ENCODE data around the gene VOPP1.

VOPP1 gene

DNA sequence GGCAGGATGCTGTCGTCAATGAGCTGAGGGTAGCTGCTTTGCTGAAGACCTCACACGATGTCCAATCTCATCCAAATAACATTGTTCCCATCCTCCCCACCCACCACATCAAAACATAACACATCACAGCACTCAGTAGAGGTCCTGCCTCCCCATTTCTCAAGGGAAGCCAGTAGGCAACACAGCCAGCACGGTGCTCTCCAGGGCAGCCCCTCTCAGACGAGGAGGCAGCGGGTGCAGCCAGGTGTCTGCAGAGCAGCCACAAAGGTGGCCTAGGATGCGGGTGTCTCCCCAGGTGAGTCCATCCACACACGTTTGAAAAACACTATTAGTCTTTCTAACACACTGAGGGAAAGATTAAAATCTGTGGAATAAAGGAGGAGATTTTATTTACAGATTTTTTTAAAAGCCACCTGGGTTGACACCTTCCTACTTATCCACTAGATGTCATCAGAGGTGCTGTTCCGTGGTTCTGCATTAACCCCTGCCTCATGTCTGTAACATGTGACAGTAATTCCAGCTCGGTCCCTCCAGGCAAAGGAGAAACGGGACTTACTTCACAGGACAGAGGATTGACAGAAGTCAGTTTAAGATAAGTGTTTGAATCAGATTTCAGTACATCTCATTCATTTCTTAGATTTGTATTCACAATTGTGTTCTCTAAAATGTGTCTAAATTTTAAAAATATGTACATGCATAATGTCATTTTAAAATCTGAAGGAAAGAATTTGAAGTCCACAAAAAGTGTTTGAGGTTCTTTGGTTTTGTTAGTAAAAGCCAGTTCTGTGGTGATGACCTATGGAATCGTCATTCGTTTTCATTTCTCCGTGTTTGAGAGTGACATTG lies 139.1 kb downstream of the VOPP1 start:
- DNase-seq (ENCODE audit: low read depth in 2 of 2) = no peak

DNA sequence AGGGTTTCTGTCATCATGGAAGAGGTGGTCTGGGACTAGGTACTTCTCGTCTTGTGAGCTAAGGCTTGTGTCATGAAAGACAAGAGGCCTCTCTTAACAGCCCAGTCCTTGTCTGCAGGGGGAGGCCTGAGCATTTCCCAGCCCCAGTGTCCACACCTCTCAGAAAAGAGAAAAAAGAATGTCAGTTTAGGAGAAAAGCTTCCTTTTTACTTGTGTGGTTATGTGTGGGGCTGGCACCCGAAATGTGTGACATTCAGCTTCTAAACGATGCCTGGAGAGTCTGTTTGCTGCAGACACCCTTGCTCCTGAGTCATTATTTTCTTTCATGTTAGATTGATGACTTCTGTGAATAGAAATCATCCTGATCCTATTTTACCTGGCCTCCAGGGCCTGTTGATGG lies 139.8 kb downstream of the VOPP1 start:
- no peak for DNase-seq (ENCODE audit: low read depth in 2 of 2)

DNA sequence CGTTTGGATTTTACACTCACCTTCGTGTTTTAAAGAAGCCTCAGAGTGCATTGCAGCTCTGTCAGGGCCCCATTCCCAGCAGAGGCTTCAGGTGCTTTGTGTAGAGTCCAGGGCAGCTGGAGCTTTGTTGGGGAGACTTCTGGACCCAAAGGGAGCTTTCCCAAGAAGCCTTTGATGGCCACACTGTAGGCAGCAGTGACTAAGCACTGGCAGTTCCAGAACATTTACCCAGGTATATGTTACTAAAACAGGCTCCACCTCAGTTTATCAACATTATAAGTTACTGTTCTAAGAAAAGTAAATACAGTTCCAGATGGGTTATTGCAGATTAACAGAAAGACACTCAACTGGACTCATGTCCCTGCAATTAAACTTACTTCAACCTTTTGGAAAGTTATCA lies 140.4 kb downstream of the VOPP1 start:
- no peak for DNase-seq (ENCODE audit: low read depth in 2 of 2)

DNA sequence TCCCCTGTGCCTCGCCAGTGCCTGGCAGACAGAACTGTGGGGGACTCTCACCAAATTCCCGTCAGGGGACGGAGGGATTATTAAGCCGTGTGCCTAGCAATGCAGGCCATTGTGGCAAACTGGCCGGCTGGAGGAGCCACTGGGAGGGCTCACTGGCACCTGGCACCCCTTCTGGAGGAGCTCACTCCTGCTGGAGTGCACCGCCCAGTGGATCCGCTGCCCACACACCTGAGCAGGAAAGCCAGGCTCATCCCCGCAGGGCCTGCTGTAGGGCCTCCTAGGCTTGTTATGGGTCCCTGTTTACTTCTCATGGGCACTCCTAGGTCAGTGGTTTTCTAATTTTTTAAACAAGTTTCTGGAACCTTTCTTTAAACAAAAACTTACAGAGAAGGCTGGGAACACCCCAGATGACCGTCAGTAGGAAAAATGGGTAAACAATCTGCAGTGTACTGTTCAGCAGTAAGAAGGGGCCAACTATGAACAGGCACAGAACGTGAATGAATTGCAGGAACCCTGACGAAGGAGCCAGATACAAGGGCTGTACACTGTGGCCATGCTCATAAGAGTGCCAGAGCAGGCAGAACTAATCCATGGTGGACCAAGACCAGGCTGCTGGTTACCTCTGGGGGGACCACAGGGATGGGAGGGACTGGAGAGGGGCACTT lies 142.3 kb downstream of the VOPP1 start:
- no peak for DNase-seq (ENCODE audit: low read depth in 2 of 2)

DNA sequence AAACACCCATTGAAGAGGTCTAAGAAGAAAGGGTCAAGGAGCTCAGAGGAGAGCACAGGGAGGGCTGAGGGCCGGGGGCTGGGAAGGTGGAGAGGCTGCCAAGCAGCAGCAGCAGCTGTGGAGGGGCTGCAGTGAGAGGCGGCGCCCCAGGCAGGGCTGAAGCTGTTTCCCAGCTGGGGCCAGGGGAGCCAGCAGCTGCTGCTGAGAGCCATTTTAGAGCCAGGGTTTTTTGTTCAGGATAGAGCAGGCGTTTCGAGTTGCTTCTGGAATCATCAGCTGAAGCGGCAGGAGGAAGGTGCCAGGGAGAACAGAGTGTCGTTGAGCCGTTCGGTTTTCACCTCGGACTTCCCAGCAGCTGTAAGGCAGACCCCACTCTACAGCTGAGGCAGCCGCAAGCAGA lies 144.5 kb downstream of the VOPP1 start:
- DNase-seq (ENCODE audit: low read depth in 2 of 2) = no peak

DNA sequence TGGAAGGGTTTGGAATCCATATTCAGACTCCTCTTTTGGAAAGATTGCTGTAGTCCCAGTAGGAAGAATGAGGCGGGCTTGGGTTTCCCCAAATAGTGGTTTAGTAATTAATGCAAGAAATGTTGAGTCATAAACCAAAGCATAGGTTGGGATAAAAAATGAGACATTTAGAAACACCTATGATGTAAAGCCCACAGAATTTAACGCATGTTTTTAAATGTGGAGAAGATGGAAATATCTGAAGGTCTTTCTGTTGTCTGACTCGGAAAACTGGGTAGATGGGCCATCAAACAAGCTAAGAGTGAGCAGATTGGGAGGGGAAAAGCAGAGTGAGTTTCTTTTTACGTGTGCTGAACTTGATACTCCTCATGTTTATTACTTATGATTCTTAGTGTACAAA lies 145.0 kb downstream of the VOPP1 start:
- no peak for DNase-seq (ENCODE audit: low read depth in 2 of 2)

DNA sequence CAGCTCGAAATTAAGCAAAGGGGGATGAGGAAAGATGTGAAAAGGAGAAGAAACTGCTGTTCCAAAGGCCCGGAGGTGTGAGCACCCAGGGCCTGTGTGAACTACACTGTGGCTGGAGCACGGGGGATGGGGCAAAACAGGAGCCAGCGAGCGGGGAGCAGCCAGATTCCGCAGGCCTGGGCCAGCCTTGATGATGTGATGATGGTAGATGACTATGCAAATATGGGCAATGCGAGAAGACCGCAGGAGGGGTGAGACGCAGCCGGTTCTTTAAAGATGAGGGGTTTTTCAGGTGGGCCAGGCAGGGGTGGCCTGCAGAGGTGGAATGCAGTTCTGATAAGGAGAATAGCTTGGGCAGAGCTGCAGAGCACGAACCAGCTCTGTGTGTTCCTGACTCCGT lies 145.6 kb downstream of the VOPP1 start:
- DNase-seq (ENCODE audit: low read depth in 2 of 2) = no peak

DNA sequence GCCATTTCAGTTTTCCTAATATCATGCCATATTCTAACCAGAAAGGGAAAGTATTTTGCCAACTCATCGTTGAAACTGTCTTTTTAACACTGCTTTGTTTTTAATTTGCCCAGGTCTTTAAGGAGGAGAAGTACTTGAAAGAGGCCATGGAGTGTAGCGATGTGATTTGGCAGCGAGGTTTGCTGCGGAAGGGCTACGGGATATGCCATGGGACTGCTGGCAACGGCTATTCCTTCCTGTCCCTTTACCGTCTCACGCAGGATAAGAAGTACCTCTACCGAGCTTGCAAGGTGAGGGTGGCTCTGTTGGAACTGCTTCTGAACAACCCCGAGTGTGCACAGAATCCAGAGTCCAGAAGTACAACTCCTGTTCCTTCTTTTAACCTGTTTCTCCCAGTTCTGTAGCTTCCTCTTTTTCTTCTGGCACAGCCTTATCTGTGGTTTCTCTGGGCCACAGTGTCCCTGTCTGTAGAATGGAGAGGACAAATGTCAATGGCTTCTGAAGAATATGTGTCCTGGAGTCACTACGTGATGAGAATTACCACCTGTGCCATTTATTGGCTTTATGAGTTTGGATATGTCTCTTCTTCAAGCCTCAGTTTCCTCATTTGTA lies 147.1 kb downstream of the VOPP1 start:
- no peak for DNase-seq (ENCODE audit: low read depth in 2 of 2)

DNA sequence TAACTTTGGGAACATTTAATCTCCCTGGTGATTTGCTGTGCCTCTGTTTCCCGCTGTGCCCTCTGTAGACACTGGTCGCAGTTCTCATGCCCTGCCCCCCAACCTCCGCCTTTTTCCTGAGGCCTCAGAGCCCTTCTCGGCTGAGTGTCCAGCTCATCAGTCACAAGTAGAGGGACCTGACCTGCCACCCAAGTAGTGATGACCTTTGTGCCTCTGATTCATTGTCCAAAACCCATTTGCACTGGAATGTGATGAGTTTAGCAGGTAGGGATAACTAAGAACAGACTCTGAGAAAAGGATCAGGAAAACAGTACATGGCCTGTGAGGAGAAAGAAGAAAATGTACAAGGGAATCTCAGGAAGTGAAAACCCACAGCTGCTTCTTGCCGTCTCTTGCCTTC lies 148.4 kb downstream of the VOPP1 start:
- DNase-seq (ENCODE audit: low read depth in 2 of 2) = no peak

DNA sequence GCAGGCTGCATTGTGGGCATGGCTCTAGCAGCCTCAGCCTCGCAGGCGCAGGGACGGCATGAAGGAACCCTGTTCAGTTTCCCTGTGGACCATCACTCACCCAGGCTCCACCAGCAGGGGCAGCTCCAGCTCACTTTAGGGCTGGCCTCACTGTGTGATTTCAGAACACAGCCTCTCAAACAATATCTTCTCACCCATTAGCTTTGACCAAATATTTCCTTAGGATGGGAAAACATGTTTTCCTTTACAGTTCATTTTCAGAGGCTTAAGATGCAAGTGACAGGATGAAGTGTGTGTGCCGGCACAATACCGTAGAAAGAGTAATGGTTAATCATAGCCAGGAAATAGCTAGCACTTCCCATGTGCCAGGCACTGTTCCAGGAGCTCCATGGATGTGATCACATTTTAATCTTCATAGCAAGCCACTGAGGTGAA lies 149.0 kb downstream of the VOPP1 start:
- no peak for DNase-seq (ENCODE audit: low read depth in 2 of 2)
